SIG-M5 treated with dmso at 0.1 percent for 504 hours (cell line): ENCODE measurements around the gene NUSAP1.
A peak's percentile ranks its signal among the peaks of the same experiment; 100 is the strongest.
"Not testable (repeated sequence)": the region's sequence is repeated elsewhere in the genome, so short reads cannot be mapped to it uniquely, and the experiment has no call there.

Source experiments
- DNase-seq: peaks from one replicate; lab custom pipeline; 2025; ENCODE audit not compliant: unreplicated experiment; lab: John Stamatoyannopoulos, UW

The NUSAP1 gene

GRCh38 chr15:41331833-41332193 is 868 bp upstream of the NUSAP1 start:
- DNase-seq, result no peak

- DNase-seq, result peak; percentile 59
Observed at GRCh38 chr15:41333026-41333562, 413 bp downstream of the NUSAP1 start.

- DNase-seq, result no peak
Observed at GRCh38 chr15:41334293-41335120, 1.8 kb downstream of the NUSAP1 start.

- DNase-seq, result no peak
Observed at GRCh38 chr15:41336549-41336948, 3.9 kb downstream of the NUSAP1 start.

GRCh38 chr15:41337047-41337446 is 4.4 kb downstream of the NUSAP1 start:
- DNase-seq, result no peak

- peak; percentile 18 for DNase-seq
Observed at GRCh38 chr15:41337631-41338522, 5.2 kb downstream of the NUSAP1 start.

GRCh38 chr15:41340189-41340695 is 7.6 kb downstream of the NUSAP1 start:
- DNase-seq, result no peak

- no peak for DNase-seq
Observed at GRCh38 chr15:41341519-41341918, 8.8 kb downstream of the NUSAP1 start.

- no peak for DNase-seq
Observed at GRCh38 chr15:41347236-41347635, 14.6 kb downstream of the NUSAP1 start.

- DNase-seq, result no peak
Observed at GRCh38 chr15:41350057-41350717, 17.5 kb downstream of the NUSAP1 start.

- no peak for DNase-seq
Observed at GRCh38 chr15:41354371-41354770, 21.7 kb downstream of the NUSAP1 start.

- no peak for DNase-seq
Observed at GRCh38 chr15:41367418-41367817, 34.7 kb downstream of the NUSAP1 start.

GRCh38 chr15:41377978-41378377 is 45.3 kb downstream of the NUSAP1 start:
- no peak for DNase-seq

- DNase-seq, result not testable (repeated sequence)
Observed at GRCh38 chr15:41383974-41384749, 51.5 kb downstream of the NUSAP1 start.

GRCh38 chr15:41387646-41388045 is 55.0 kb downstream of the NUSAP1 start:
- DNase-seq, result no peak

GRCh38 chr15:41392659-41393058 is 60.0 kb downstream of the NUSAP1 start:
- no peak for DNase-seq

- DNase-seq, result no peak
Observed at GRCh38 chr15:41394924-41395323, 62.2 kb downstream of the NUSAP1 start.

GRCh38 chr15:41396111-41396510 is 63.4 kb downstream of the NUSAP1 start:
- no peak for DNase-seq

GRCh38 chr15:41401904-41402267 is 69.2 kb downstream of the NUSAP1 start:
- DNase-seq, result no peak

- DNase-seq, result no peak
Observed at GRCh38 chr15:41407341-41407740, 74.7 kb downstream of the NUSAP1 start.
